GM12892 (cell line): Measurements from ENCODE around the gene PLA2G2D.

Experiments
- POLR2A ChIP-seq: IDR thresholded peaks from 2 replicates; pipeline ENCODE4 v1.6.1; 2011; ENCODE audit warnings: low read depth, low read length, control low read depth
- POLR2AphosphoS5 ChIP-seq: IDR thresholded peaks from 2 replicates; pipeline ENCODE4 v1.6.1; 2011; ENCODE audit warnings: low read depth, low read length, control low read depth

- TF ChIP-seq POLR2A (no peak), POLR2AphosphoS5 (no peak)
Measured at GRCh38 chr1:20115479-20115878, 3.9 kb downstream of the PLA2G2D start.
